HG03175 (cell line): Measurements from ENCODE around the gene ENTPD2.

ENCODE experiments used
- ATAC-seq: cut with Tn5 transposase; IDR thresholded peaks from one replicate; pipeline ENCODE4 v1.9.1; 2021; ENCODE audit warnings: mild to moderate bottlenecking, moderate library complexity; ENCODE audit not compliant: unreplicated experiment

Gene ENTPD2

GRCh38 chr9:137032858-137033257 is 21.0 kb downstream of the ENTPD2 start:
- no peak for ATAC-seq

- no peak for ATAC-seq
Measured at GRCh38 chr9:137031904-137032640, 21.8 kb downstream of the ENTPD2 start, which contains the start of gene FUT7. Gene FUT7 (minus strand): TSS chr9:137032088. CDS start chr9:137031991, 97 bp downstream.

- ATAC-seq: peak; percentile 19
Measured at GRCh38 chr9:137030538-137031527, 23.0 kb downstream of the ENTPD2 start.

- ATAC-seq: no peak
Measured at GRCh38 chr9:137030006-137030405, 23.9 kb downstream of the ENTPD2 start.

GRCh38 chr9:137029058-137029936 is 24.6 kb downstream of the ENTPD2 start:
- peak; percentile 27 for ATAC-seq

- peak; percentile 40 for ATAC-seq
Measured at GRCh38 chr9:137028263-137029057, 25.4 kb downstream of the ENTPD2 start.

- no peak for ATAC-seq
Measured at GRCh38 chr9:137027369-137028262, 26.2 kb downstream of the ENTPD2 start, which contains the start of gene ABCA2. Gene ABCA2 (minus strand): TSS chr9:137028237. CDS start chr9:137028140, 97 bp downstream.

GRCh38 chr9:137026828-137027227 is 27.0 kb downstream of the ENTPD2 start:
- ATAC-seq: no peak

GRCh38 chr9:137026384-137026783 is 27.5 kb downstream of the ENTPD2 start:
- ATAC-seq: no peak

GRCh38 chr9:137025517-137025966 is 28.3 kb downstream of the ENTPD2 start:
- ATAC-seq: no peak

- ATAC-seq: no peak
Measured at GRCh38 chr9:137023583-137023991, 30.3 kb downstream of the ENTPD2 start.

GRCh38 chr9:137023157-137023556 is 30.7 kb downstream of the ENTPD2 start:
- no peak for ATAC-seq

- no peak for ATAC-seq
Measured at GRCh38 chr9:137022662-137023008, 31.2 kb downstream of the ENTPD2 start.

- no peak for ATAC-seq
Measured at GRCh38 chr9:137021979-137022661, 31.7 kb downstream of the ENTPD2 start.

- ATAC-seq: no peak
Measured at GRCh38 chr9:137021568-137021978, 32.3 kb downstream of the ENTPD2 start.

- ATAC-seq: no peak
Measured at GRCh38 chr9:137020771-137021567, 32.9 kb downstream of the ENTPD2 start.
